Uterus (tissue), 2 donors: ENCODE data around the gene RIMKLA.

Experiments
- CTCF ChIP-seq, 4 experiments: fragments of 200-600 bp in 2 of 4; fragments of 450-650 bp in 2 of 4; sonication (generic) in 2 of 4; IDR thresholded peaks; one replicate each; pipeline ENCODE4 v1.5.1; 2016 to 2019; ENCODE audit warnings: antibody characterized with exemption in 4 of 4, mild to moderate bottlenecking in 2 of 4, moderate library complexity in 1 of 4
- POLR2A ChIP-seq, 2 donors: fragments of 450-650 bp; IDR thresholded peaks; one replicate each; pipeline ENCODE4 v1.6.1; 2016; ENCODE audit warnings: antibody characterized with exemption in 2 of 2, mild to moderate bottlenecking in 1 of 2, moderate library complexity in 1 of 2

GRCh38 chr1:42456010-42456753, 75.6 kb downstream of the RIMKLA start, which contains the start of the genes PPCS and ZMYND12:
- TF ChIP-seq CTCF (IDR thresholded peaks at IDR 0.05) = peak in 3 of 4 experiments; percentile 11 to 36 (median 11)
- TF ChIP-seq POLR2A (IDR thresholded peaks at IDR 0.05) = peak; percentile 36 to 58
